GM12878 (cell line): ENCODE measurements around the gene PRSS35. TPM values are rescaled to one million over a fixed set of nuclear protein-coding genes. Genes with fewer than 3 reads are reported as not detected.

Experiments
- ATAC-seq: fragments of 200-7000 bp; cut with Tn5 transposase; 3 replicates; pipeline ENCODE4 v1.9.1; 2020; ENCODE audit warnings: mild to moderate bottlenecking, moderate library complexity
- BruUV-seq: library from RNA; stranded (reverse); fragments of 400-500 nt; replicated peaks from 2 replicates; lab custom pipeline; 2021; lab: Mats Ljungman, UMichigan
- CTCF ChIA-PET: fragments of 300-600 bp; sonication (Branson Sonifier 250); formaldehyde crosslinking; extraction: SDS; loops from one replicate; lab custom pipeline; 2021; ENCODE audit warnings: inconsistent platforms; lab: Yijun Ruan, JAX
- POLR2A ChIA-PET: fragments of 350-600 bp; formaldehyde crosslinking; extraction: SDS; loops from one replicate; lab custom pipeline; 2021; ENCODE audit warnings: inconsistent platforms; lab: Charles Lee
- RAD21 ChIA-PET: fragments of 300-600 bp; sonication (Branson Sonifier 250); formaldehyde crosslinking; loops from one replicate; lab custom pipeline; 2023; ENCODE audit warnings: antibody characterized with exemption; ENCODE audit not compliant: unreplicated experiment; lab: Charles Lee
- SMC1A ChIA-PET: fragments of 300-600 bp; sonication (Branson Sonifier 250); formaldehyde crosslinking; loops from one replicate; lab custom pipeline; 2023; ENCODE audit not compliant: unreplicated experiment, uncharacterized antibody; lab: Charles Lee
- DNase-seq: peaks from one replicate; pipeline ENCODE4 v3.0.0-alpha.2; 2011; ENCODE audit warnings: low read depth, low spot score
- FAIRE-seq: peaks from 3 replicates; lab custom pipeline; 2011; peaks lifted over from hg19 to GRCh38; lab: Jason Lieb, UNC
- H2AFZ ChIP-seq: 2 replicates; pipeline ENCODE4 v1.6.0; 2011; ENCODE audit warnings: low read depth, low read length, control low read depth; ENCODE audit not compliant: control insufficient read depth
- H3K27ac ChIP-seq: 2 replicates; pipeline ENCODE4 v1.5.1; 2011; ENCODE audit warnings: control low read depth; ENCODE audit not compliant: control insufficient read depth, insufficient read depth
- H3K27me3 ChIP-seq, 2 experiments: replicated peaks in 1 of 2; 2 replicates each; pipeline versions ENCODE4 v1.6.0 to v1.6.1; 2011; ENCODE audit warnings: low read length in 1 of 2; ENCODE audit not compliant: control insufficient read depth in 2 of 2, insufficient read depth in 2 of 2
- H3K36me3 ChIP-seq, 2 experiments: 2 replicates each; pipeline ENCODE4 v1.5.1; 2011; ENCODE audit warnings: low read length in 1 of 2; ENCODE audit not compliant: control insufficient read depth in 2 of 2, insufficient read depth in 2 of 2
- H3K4me1 ChIP-seq: 2 replicates; pipeline ENCODE4 v1.6.1; 2011; ENCODE audit warnings: mild to moderate bottlenecking, low read length, moderate library complexity, mixed read lengths; ENCODE audit not compliant: control insufficient read depth, insufficient read depth
- H3K4me2 ChIP-seq: 2 replicates; pipeline ENCODE4 v1.6.0; 2011; ENCODE audit warnings: control low read depth; ENCODE audit not compliant: control insufficient read depth, insufficient read depth
- H3K4me3 ChIP-seq: fragments of 200-600 bp; sonication (generic); 2 replicates; pipeline ENCODE4 v1.5.1; 2016
- H3K79me2 ChIP-seq: 2 replicates; pipeline ENCODE4 v1.6.0; 2011; ENCODE audit warnings: low read length; ENCODE audit not compliant: control insufficient read depth, insufficient read depth
- H3K9ac ChIP-seq: 2 replicates; pipeline ENCODE4 v1.8.0; 2011; ENCODE audit warnings: low read length, control low read depth, mixed read lengths; ENCODE audit not compliant: control insufficient read depth, insufficient read depth
- H3K9me3 ChIP-seq: replicated peaks from 3 replicates; pipeline ENCODE4 v1.5.1; 2011; ENCODE audit warnings: mild to moderate bottlenecking, low read length; ENCODE audit not compliant: control insufficient read depth, insufficient read depth
- H4K20me1 ChIP-seq: 2 replicates; pipeline ENCODE4 v1.6.0; 2011; ENCODE audit not compliant: control insufficient read depth, insufficient read depth
- BACH1 ChIP-seq: fragments of 450-650 bp; IDR thresholded peaks from 2 replicates; pipeline ENCODE4 v1.6.1; 2017; ENCODE audit warnings: mild to moderate bottlenecking, borderline replicate concordance
- CBX3 ChIP-seq: fragments of 200-600 bp; sonication (generic); IDR thresholded peaks from 2 replicates; pipeline ENCODE4 v1.6.1; 2016; ENCODE audit warnings: low read depth, borderline replicate concordance
- GATAD2B ChIP-seq: fragments of 450-650 bp; conservative IDR thresholded peaks from 2 replicates; pipeline ENCODE4 v1.6.1; 2017; ENCODE audit warnings: low read depth, mild to moderate bottlenecking, moderate library complexity
- HCFC1 ChIP-seq: fragments of 150-350 bp; IDR thresholded peaks from 2 replicates; pipeline ENCODE4 v1.6.1; 2014; ENCODE audit warnings: low read length
- IKZF2 ChIP-seq, 2 experiments: fragments of 450-650 bp; IDR thresholded peaks; 2 replicates each; pipeline ENCODE4 v1.6.1; 2017; ENCODE audit warnings: mild to moderate bottlenecking in 2 of 2, moderate library complexity in 2 of 2
- IRF5 ChIP-seq: fragments of 450-650 bp; IDR thresholded peaks from 2 replicates; pipeline ENCODE4 v1.6.1; 2017; ENCODE audit warnings: borderline replicate concordance
- MEF2B ChIP-seq: fragments of 450-650 bp; IDR thresholded peaks from 2 replicates; pipeline ENCODE4 v1.6.1; 2018; ENCODE audit warnings: mild to moderate bottlenecking, moderate library complexity; ENCODE audit not compliant: partially characterized antibody, poor library complexity, severe bottlenecking
- MXI1 ChIP-seq: fragments of 150-350 bp; IDR thresholded peaks from 2 replicates; pipeline ENCODE4 v1.6.1; 2011; ENCODE audit warnings: low read depth, mild to moderate bottlenecking, inconsistent platforms, low read length, improper control_type of control experiment
- RAD21 ChIP-seq: IDR thresholded peaks from 2 replicates; pipeline ENCODE4 v1.6.1; 2011; ENCODE audit warnings: mild to moderate bottlenecking, low read depth, low read length, moderate library complexity; ENCODE audit not compliant: insufficient read depth
- REST ChIP-seq: IDR thresholded peaks from 2 replicates; pipeline ENCODE4 v1.6.1; 2012; ENCODE audit warnings: mild to moderate bottlenecking, low read depth, low read length
- SUZ12 ChIP-seq: fragments of 200-600 bp; sonication (generic); IDR thresholded peaks from one replicate; pipeline ENCODE4 v1.6.1; 2018; ENCODE audit warnings: antibody characterized with exemption, mild to moderate bottlenecking; ENCODE audit not compliant: unreplicated experiment
- TARDBP ChIP-seq: IDR thresholded peaks from 2 replicates; pipeline ENCODE4 v1.6.1; 2016; ENCODE audit warnings: borderline replicate concordance
- ZNF622 ChIP-seq: fragments of 450-650 bp; IDR thresholded peaks from 2 replicates; pipeline ENCODE4 v1.6.1; 2017; ENCODE audit warnings: mild to moderate bottlenecking, inconsistent platforms
- WGBS: methylation state at CpG from one replicate; pipeline ENCODE4 v1.1.6; 2016; ENCODE audit warnings: low lambda C conversion rate; ENCODE audit not compliant: insufficient replicate concordance, insufficient coverage; ENCODE audit errors: missing lambda C conversion rate; 5-methylcytosine and 5-hydroxymethylcytosine counted together
- in situ Hi-C: fragments of 300-500 bp; cut with MboI; formaldehyde crosslinking; loops from 9 replicates; pipeline ENCODE4 v1.14.3; 2018; ENCODE audit warnings: mixed read lengths
- intact Hi-C: fragments of 100-400 bp; cut with micrococcal nuclease; formaldehyde crosslinking; loops from one replicate; pipeline ENCODE4 v1.14.2; 2022; ENCODE audit not compliant: unreplicated experiment
- polyA plus RNA-seq, 11 experiments: library from polyadenylated mRNA; depleted of rRNA in 4 of 11; unstranded in 6 of 11; stranded (reverse) in 5 of 11; fragments of >200 nt; fragmentation: Nextera tagmentation in 4 of 11; fragmentation: Illumina TruSeq in 1 of 11; extraction: Ambion mirVana in 4 of 11; extraction: Trizol in 1 of 11; gene quantifications; 1 replicate in 1 of 11; 2 replicates in 10 of 11; pipeline versions ENCODE4 v1.2.1 to v1.2.3, GENCODE V29; 2011 to 2016; ENCODE audit warnings: inconsistent platforms in 2 of 11, missing spikeins in 2 of 11, low read depth in 1 of 11
- total RNA-seq, 4 experiments: library from RNA; depleted of rRNA in 3 of 4; stranded (reverse); fragments of >200 nt in 3 of 4; fragmentation: Illumina TruSeq in 1 of 4; extraction: Trizol in 1 of 4; gene quantifications; 2 replicates each; pipeline versions ENCODE4 v1.2.1 to v1.2.3, GENCODE V29; 2013 to 2021
- TF ChIP-seq, protein P1 (sequence below): fragments of 150-350 bp; IDR thresholded peaks from 2 replicates; pipeline ENCODE4 v1.6.1; 2014; ENCODE audit warnings: mild to moderate bottlenecking, low read depth, low read length
- TF ChIP-seq, protein P2 (sequence below): fragments of 450-650 bp; IDR thresholded peaks from 2 replicates; pipeline ENCODE4 v1.6.1; 2017; ENCODE audit warnings: low read depth, mild to moderate bottlenecking, moderate library complexity

PRSS35 gene
- total and polyA plus RNA-seq, 10 of the 15 experiments (the other 5 are each of a cell fraction or from before 2014, with no cell fraction given): not detected

- ChIA-PET POLR2A (no interaction called here), RAD21 (interaction anchor here (0.7 kb wide), 1 partner anchor 33 kb away, joined by 3 read pairs; no protein-coding TSS in a partner anchor), CTCF (interaction anchor here (1.7 kb wide), 1 partner anchor 258 kb away, joined by 4 read pairs; no protein-coding TSS in a partner anchor), SMC1A (interaction anchor here (0.8 to 1.4 kb wide), 2 partner anchors 22 to 42 kb away, joined by 3 to 4 read pairs; no protein-coding TSS in a partner anchor)
- Histone ChIP-seq H3K27me3 (no peaks in the 10 kb centered on the region), H2AFZ (no peak overlapping the region), H3K4me2 (no peak overlapping the region), H3K79me2 (no peaks in the 10 kb centered on the region), H3K4me1 (no peaks in the 10 kb centered on the region), H3K9ac (no peak overlapping the region), H3K4me3 (no peak overlapping the region), H3K27ac (no peak overlapping the region), H4K20me1 (no peaks in the 10 kb centered on the region), H3K9me3 (no peaks in the 10 kb centered on the region), H3K36me3 (no peaks in the 10 kb centered on the region)
- BruUV-seq: no TSS peak
- in situ Hi-C loops (no loop called here), intact Hi-C loops (no loop called here)
- WGBS: 59% methylated on average over 1 of the region's 1 CpG
- DNase-seq: no peak
- no peak for FAIRE-seq
- ATAC-seq: no peak
- TF ChIP-seq TARDBP (no peak), ZNF622 (no peak), HCFC1 (no peak), MXI1 (no peak), GATAD2B (no peak), IRF5 (no peak), IKZF2 (IDR thresholded peaks at IDR 0.05) (no peak), REST (no peak), BACH1 (no peak), SUZ12 (no peak), MEF2B (no peak), CBX3 (no peak), RAD21 (no peak)
- TF ChIP-seq, protein P1, sequence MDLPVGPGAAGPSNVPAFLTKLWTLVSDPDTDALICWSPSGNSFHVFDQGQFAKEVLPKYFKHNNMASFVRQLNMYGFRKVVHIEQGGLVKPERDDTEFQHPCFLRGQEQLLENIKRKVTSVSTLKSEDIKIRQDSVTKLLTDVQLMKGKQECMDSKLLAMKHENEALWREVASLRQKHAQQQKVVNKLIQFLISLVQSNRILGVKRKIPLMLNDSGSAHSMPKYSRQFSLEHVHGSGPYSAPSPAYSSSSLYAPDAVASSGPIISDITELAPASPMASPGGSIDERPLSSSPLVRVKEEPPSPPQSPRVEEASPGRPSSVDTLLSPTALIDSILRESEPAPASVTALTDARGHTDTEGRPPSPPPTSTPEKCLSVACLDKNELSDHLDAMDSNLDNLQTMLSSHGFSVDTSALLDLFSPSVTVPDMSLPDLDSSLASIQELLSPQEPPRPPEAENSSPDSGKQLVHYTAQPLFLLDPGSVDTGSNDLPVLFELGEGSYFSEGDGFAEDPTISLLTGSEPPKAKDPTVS: no peak
- TF ChIP-seq, protein P2, sequence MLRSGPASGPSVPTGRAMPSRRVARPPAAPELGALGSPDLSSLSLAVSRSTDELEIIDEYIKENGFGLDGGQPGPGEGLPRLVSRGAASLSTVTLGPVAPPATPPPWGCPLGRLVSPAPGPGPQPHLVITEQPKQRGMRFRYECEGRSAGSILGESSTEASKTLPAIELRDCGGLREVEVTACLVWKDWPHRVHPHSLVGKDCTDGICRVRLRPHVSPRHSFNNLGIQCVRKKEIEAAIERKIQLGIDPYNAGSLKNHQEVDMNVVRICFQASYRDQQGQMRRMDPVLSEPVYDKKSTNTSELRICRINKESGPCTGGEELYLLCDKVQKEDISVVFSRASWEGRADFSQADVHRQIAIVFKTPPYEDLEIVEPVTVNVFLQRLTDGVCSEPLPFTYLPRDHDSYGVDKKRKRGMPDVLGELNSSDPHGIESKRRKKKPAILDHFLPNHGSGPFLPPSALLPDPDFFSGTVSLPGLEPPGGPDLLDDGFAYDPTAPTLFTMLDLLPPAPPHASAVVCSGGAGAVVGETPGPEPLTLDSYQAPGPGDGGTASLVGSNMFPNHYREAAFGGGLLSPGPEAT: no peak
Measured at GRCh38 chr6:83480470-83480869, 31.9 kb upstream of the PRSS35 start.
